Fibroblast of the conjunctiva (primary cell): ENCODE measurements around the gene LAMC3.
A peak's percentile ranks its signal among the peaks of the same experiment; 100 is the strongest.

ENCODE experiments used
- DNase-seq: peaks from one replicate; pipeline ENCODE4 v3.0.0-alpha.2; 2010; ENCODE audit warnings: low read depth

The LAMC3 gene

DNA sequence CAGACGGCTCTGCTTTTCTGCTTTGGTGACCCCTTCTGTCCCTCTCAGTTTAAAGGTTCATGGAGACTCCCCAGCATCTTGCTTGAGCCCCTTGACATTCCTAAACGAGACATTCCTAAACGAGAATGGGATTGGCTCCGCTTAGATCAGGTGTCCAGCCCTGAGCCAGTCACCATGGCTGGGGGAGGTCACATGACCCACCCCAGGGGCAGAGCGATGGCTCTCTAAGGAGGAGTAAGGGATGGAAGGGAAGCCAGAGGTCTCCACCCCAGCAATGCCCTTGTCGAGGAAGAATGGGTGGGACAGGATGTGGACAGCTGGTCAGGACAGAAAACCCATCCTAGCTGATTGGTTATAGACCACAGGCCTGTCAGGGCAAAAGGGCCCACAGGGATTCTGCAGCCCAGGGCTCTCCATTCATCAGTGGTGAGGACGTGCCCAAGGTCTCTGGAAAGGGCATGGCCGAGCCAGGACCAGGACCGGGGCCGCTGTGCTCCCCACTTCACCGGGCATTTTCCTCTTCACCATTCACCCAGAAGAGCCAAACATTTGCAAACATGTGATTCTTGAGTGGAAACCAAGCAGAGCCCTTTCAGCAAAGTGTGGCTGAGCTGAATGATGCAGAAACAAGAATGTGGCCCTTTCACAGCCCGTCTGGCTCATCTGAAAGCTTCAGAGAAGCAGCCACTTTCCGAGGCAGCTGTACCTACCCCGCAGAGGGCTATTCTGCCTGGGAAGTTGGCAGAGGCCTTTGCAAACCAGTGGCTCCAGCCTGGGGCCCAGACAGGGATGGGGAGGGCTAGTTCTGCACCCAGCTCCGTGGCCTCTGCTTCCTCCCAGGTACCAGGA is 67.6 kb downstream of the LAMC3 start:
- DNase-seq: no peak

DNA sequence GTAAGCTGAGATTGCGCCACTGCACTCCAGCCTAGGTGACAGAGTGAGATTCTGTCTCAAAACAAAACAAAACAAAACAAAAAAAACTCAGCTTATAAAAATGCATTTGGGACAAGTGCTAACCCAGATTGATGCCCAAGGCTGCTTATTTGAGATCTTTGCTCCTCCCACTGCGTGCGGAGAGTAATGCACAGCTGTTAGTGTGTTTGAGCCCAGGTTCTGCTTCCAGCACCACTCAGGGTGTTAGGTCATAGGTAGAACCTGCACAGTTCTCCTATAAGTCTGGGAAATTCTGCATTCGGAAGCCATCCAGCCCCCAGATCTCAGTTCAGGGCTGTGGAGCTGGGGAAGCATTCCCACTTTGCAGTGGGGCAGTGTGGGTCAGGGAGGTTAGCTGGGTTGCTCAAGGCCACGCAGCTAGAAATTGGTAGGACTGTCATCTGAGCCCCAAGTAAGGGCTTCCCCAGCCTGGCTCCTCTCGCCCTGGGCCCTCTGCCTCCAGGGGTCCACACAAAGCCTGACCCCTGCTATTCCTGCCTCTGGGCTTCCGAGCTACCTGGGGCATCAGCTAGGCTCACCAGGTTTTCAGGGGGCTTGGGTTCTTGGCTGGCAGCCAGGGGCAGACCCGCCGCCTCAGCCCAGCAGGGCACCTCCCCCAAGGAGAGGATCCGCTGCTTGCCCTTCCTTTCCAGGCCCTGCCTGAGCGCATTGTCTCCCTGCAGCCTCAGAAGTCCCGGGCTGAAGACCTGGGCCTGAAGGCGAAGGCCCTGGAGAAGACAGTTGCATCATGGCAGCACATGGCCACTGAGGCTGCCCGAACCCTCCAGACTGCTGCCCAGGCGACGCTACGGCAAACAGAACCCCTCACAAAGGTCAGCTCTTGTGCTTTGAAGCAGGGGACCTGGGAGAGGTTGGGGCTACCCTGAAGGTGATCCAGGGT is 69.7 kb downstream of the LAMC3 start:
- no peak for DNase-seq

DNA sequence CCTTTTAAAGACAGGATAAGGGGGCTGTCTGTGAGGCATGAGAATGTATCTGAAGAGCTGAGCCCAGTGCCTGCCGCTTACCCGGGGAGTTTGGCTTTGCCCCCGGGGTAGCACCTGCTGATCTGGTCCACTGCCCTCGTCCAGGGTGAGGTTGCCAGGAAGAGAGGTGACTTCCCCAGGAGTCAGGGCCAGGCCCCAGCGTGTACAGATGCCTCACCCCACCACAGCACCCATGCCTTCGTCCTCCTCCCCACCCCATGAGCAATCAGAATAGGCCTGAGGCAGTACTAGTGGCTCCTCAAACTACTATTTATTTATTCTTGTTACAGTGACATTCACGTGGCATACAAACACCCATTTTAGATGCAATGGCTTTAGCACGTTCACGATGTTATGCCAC is 71.6 kb downstream of the LAMC3 start:
- DNase-seq: no peak

DNA sequence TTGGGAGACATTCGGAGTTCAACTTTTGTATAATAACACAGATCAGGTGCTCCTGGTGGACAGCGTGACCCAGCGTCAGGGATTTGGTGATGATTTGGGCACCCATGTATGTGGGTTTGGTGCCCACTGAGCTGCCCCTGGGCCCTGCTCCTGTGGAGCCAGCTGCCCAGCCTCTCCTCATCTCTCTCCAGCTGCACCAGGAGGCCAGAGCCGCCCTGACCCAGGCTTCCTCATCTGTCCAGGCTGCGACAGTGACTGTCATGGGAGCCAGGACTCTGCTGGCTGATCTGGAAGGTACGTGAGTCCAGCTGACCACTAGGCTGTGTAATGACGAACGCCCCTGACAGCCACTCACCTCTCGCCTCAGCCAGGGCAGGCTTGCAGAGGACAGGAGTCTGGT is 72.9 kb downstream of the LAMC3 start:
- DNase-seq: no peak

DNA sequence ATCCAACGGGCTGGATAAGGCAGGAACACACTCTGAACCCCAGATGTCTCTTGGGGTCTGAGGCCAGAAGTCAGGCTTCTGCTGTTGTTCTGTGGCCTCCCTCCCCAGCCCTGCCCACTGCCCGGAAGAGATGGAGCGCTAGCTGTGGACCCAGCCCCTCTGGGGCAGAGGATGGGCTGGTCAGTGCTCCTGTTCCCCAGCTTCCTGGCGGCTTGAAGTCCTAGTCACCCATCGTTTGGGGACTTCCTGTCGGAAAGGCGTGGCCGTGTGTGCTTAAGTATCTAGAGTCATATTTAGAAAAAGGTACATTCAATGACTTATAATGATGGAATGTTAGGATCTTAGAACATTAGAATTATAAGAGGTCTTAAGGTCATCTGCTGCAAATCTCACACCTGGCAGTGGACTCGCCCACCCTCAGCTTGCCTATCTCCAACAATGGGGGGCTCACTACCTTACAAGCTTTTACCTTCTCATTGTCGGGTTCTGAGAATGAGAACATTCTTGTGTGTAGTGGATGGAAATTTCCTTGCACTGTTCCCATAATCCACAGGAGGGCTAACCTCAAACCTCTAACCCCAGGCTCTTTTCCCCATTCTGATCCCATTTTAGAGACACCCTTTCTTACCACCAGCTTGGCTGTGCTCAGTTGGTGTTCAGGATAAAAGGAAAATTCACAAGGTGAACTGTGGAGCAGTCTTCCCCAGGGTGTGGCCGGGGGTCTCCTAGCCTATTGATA is 74.0 kb downstream of the LAMC3 start:
- DNase-seq: no peak

DNA sequence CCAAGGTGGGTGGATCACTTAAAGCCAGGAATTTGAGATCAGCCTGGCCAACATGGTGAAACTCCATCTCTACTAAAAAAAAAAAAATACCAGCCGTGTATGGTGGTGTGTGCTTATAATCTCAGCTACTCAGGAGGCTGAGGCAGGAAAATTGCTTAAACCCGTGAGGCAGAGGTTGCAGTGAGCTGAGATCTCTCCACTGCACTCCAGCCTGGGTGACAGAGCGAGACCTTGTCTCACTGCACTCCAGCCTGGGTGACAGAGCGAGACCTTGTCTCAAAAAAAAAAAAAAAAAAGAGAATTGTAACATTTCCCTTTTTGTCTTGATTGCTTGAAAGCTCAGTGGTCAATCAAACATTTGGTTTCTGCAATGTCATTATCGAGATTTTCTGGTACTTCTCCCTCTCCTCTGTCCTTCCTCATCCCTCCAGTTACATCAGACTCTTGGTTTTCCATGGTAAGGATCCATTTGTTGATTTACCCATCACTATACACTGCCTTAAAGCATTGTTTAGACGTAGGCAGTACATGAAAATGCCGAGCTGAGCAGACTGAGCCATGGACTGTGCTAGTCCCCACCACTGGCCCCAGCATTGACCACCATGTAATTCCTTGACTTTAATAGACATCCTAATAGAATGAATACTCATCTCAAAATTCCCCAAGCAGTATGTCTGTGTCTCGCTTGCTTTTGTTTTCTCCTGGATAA is 75.8 kb downstream of the LAMC3 start:
- DNase-seq: no peak

DNA sequence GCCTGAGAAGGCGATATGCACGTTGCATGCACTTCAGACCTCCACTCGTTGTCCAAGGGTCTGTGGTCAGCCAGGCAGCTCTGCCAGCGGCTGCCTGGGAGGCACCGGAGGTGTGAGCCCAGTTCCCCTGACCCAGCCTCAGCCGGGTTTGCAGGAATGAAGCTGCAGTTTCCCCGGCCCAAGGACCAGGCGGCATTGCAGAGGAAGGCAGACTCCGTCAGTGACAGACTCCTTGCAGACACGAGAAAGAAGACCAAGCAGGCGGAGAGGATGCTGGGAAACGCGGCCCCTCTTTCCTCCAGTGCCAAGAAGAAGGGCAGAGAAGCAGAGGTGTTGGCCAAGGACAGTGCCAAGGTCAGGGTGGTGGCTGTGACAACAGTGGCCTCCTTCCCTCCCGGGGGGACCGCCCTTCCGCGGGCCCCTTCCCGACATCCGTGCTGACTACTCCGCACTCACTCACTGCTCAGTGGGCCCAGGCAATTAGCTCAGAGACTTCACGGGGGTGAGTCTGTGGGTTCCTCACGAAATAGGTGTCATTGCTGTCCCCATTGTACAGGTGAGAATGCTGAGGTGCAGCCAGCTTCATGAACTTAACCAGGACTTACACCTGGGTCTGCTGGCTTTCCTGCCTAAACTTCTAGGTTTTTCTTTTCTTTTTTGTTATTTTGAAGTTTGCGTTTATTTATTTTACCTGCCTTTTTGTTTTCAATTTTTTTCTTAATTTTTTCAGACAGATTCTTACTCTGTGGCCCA is 76.6 kb downstream of the LAMC3 start:
- DNase-seq: no peak

DNA sequence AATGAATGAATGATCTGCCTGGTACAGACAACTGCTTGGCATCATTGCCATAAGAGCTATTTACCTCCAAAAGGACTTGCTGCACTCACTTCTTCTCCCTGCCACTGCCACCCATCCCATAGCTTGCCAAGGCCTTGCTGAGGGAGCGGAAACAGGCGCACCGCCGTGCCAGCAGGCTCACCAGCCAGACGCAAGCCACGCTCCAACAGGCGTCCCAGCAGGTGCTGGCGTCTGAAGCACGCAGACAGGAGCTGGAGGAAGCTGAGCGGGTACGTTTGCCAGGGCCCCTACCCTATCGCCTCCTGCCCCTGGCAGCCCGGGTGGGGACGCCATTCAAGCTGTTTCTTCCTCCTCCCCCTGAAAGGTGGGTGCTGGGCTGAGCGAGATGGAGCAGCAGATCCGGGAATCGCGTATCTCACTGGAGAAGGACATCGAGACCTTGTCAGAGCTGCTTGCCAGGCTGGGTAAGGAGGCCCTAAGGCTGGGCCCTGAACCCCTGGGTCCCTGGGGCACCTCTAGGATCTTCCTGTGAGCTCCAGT is 78.5 kb downstream of the LAMC3 start:
- no peak for DNase-seq

DNA sequence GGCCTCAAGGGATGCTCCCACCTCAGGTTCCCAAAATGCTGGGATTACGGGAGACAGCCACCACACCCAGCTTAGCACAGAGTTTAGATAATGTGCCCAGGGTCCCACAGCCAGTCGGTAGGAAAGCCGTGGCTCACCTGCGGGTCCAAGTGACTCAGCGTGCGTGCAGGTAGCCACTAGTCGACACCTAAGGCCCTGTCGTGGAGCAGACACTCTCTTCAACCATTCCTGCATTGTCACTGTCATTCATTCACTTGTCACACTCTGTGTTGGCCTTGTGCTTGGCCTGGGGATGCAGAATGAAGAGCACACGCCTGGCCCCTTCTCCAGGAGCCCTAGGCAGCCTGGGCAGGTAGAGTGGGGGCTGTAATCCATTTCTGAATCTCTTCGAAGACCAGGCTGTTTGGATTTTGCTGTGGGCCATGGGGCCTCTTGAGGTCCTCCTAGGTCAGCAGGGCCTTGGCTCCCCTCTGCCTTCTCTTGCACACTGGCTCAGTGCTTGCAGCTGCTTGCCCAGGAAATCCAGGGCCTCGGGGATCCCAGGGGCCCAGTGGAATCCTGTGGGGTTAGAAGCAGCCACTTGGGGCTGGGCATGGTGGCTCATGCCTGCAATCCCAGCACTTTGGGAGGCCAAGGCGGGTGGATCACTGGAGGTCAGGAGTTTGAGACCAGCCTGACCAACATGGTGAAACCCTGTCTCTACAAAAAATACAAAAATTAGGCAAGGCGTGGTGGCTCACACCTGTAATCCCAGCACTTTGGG is 81.2 kb downstream of the LAMC3 start:
- no peak for DNase-seq

DNA sequence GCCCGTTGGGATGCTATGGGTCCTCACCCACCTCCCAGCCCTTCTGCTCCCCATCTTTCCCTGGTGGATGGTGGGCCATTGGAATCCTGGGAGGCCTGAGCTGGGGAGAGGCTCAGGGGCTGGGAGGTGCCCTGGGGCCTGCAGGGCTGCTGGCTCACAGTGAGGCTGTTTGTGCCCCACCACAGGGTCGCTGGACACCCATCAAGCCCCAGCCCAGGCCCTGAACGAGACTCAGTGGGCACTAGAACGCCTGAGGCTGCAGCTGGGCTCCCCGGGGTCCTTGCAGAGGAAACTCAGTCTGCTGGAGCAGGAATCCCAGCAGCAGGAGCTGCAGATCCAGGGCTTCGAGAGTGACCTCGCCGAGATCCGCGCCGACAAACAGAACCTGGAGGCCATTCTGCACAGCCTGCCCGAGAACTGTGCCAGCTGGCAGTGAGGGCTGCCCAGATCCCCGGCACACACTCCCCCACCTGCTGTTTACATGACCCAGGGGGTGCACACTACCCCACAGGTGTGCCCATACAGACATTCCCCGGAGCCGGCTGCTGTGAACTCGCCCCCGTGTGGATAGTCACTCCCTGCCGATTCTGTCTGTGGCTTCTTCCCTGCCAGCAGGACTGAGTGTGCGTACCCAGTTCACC is 82.5 kb downstream of the LAMC3 start:
- DNase-seq: no peak

DNA sequence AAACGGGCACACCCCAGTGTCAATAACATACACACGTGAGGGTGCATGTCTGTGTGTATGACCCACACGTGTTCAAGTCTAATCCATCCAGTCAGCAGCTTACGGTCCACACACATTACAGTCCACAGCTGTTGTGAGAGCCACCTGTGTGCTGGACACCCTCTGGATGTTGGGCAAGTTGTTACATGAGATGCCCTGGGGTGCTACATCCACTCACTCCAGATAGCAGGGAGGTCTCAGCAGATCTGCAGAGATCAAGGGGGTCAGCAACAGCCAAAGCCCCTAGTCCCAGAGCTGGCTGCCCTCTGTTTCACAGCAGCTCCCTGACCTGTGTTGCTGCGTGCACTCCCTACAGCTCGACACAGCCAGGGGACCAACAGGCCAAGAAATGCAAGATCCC is 83.1 kb downstream of the LAMC3 start:
- no peak for DNase-seq

DNA sequence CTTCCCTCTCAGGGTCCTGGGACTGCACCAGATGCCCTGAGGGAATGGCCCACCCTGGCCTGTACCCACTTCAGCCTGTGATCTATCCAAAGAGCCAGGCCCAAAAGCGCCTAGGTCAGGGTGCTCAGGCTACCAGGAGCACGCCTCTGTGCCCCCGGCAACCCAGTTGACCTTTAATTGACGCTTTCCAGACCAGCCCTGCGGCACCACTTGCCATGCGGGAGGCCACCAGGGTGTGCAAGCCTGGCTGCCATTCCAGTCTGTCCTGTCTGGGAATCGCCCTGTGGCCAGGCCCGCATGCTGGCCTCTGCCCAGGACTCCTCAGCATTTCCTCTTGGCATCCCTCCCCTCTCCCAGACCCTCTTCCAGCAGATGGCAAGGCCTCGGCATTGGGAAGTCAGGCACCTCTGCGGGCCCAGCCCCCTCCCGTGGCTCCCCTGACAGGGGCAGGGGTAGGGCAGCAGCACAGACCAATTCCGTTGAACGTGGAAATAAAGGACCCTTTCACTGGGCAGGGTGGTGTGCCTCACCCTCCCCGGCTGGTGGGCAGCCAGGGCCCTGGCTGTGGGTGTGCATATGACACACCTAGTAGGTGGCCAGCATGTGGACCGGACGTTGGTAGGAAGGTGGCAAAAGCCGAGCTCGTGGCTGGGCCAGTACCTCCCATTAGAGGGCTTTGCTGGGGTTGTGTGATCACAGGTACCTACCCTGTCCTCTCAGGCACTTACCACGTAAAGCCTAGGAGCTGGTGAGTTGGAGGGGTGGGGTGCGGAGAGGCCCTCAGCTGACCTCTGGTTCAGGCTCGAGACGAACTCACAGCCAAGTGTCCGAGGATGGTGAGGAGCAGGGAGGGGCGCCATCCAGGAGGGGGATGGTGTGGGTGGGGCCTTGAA is 83.8 kb downstream of the LAMC3 start:
- DNase-seq: no peak

DNA sequence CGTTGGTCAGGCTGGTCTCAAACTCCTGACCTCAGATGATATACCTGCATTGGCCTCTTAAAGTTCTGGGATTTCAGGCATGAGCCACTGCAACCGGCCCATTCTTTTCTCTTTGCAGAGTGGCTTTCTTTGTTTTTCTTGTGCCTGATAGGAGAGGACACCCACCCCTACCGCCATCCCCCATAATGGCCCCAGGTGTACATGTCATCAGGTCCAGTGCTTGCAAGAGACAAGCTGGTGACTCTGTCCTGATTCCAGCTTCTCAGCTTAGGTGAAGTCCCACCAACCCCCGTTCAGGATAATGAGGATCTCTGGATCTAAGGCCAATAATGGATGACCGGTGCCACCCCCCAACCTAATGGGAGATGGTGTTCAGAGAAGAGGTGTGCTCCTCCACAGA is 85.0 kb downstream of the LAMC3 start:
- DNase-seq: no peak

DNA sequence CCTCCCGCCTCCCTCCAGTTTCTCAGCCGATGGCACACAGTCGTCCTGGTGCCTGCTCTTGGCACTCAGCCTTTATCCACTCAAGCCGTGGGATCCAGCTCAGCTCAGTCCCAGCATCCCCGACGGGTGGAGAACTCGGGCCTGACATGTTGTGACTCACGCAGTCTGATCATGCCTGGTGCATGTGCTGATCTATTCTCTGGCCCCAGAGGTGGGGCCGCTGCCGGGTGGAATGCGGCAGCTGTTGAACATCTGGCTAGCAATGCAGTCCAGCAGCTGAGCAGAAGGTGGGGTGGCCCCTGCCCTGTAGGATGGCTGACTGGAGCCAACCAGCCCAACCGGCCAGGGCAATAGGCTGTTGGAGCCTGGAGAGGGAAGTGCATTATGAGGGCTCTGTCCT is 85.6 kb downstream of the LAMC3 start:
- peak; percentile 55 for DNase-seq

DNA sequence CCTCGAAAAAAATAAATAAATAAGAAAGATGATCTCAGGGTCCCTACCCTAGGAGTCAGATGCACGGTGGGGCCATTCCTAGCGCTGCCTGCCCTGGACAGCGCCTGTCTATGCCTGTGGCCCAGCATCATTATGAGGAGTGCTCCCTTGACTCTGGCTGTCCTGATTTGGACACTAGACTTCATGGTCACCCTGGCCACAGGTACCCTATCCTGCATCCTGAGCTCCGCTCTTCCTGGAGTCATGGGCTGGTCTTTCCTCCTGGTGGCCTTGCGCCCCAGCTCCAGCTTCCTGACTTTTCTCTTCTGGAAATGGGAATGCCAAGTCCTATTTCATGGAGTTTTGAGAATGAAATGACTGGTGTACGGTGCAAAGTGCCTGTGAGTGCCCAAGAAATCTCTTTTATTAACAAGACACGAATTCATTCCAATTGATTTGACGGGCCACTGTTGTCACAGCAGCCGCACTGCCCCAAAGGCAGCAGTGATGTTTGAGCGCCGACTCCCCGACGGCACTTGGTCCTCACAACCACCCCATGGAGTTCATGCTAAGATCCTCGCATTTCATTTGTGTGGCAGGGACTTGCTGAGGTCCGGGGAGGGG is 86.8 kb downstream of the LAMC3 start:
- DNase-seq: no peak

DNA sequence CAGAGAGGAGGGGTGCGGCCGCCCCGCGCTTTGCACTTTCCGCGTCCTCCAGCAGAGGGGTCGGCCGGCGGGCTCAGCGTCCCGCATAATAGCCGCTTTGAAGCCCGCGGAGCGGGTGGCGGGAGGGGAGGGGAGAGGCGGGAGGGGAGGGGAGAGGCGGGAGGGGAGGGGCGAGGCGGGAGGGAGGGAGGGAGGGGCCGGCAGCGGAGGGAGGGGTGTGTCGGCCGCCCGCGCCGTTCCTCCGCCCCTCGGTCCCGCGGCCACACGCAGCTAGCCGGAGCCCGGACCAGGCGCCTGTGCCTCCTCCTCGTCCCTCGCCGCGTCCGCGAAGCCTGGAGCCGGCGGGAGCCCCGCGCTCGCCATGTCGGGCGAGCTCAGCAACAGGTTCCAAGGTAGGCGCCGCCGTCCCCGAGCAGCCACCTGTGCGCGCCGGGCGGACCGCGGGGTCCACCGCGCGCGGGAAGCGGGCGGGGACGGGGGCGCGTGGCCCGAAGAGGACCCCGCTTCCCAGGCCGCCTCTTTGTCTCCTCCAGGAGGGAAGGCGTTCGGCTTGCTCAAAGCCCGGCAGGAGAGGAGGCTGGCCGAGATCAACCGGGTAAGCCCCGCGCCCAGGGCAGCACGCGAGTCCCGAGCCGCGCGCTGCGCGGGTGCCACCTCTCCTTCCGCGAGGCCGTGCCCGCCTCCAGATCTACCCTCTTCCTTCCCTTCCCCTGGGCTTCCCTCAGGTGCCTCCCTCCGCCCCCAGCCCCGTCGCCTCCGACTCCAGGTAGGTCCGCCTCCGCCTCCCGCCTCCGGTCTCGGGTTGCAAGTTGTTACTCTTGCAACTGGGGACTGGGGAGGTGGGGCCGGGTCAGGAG is 87.5 kb downstream of the LAMC3 start, which contains the start of gene AIF1L:
Gene AIF1L (plus strand): TSS at position 263 of the 857 bp plus-strand sequence. CDS start 99 bp downstream, at position 362.
- no peak for DNase-seq
